HEK293T (cell line): Measurements from ENCODE around the gene ZNF609.

Experiments
- CTCF ChIA-PET: fragments of 350-600 bp; formaldehyde crosslinking; extraction: SDS; loops from one replicate; lab custom pipeline; 2021; ENCODE audit warnings: antibody characterized with exemption, inconsistent platforms; lab: Yijun Ruan, JAX
- POLR2A ChIA-PET: fragments of 350-600 bp; formaldehyde crosslinking; extraction: SDS; loops from one replicate; lab custom pipeline; 2020; ENCODE audit warnings: antibody characterized with exemption, inconsistent platforms; lab: Yijun Ruan, JAX
- DNase-seq: peaks from one replicate; pipeline ENCODE4 v3.0.0; 2012; ENCODE audit warnings: mixed read lengths; ENCODE audit errors: extremely low spot score
- ARNT ChIP-seq: fragments of 450-650 bp; IDR thresholded peaks from 2 replicates; pipeline ENCODE4 v1.6.1; 2017; ENCODE audit warnings: mild to moderate bottlenecking
- BHLHE40 ChIP-seq: fragments of 450-650 bp; IDR thresholded peaks from 2 replicates; pipeline ENCODE4 v1.6.1; 2016; ENCODE audit warnings: mild to moderate bottlenecking, moderate library complexity, borderline replicate concordance
- CTBP1 ChIP-seq: fragments of 450-650 bp; IDR thresholded peaks from 2 replicates; pipeline ENCODE4 v1.6.1; 2016; ENCODE audit warnings: borderline replicate concordance
- ELF4 ChIP-seq: fragments of 450-650 bp; IDR thresholded peaks from 2 replicates; pipeline ENCODE4 v1.6.1; 2017; ENCODE audit warnings: antibody characterized with exemption
- FOXA1 ChIP-seq: fragments of 450-650 bp; IDR thresholded peaks from 2 replicates; pipeline ENCODE4 v1.6.1; 2016; ENCODE audit warnings: mild to moderate bottlenecking
- FOXK2 ChIP-seq: fragments of 450-650 bp; IDR thresholded peaks from 2 replicates; pipeline ENCODE4 v1.6.1; 2016; ENCODE audit warnings: mild to moderate bottlenecking
- FOXM1 ChIP-seq: fragments of 450-650 bp; IDR thresholded peaks from 2 replicates; pipeline ENCODE4 v1.6.1; 2017; ENCODE audit warnings: mild to moderate bottlenecking, borderline replicate concordance
- HDGF ChIP-seq: fragments of 450-650 bp; IDR thresholded peaks from 2 replicates; pipeline ENCODE4 v1.6.1; 2017; ENCODE audit warnings: antibody characterized with exemption, borderline replicate concordance
- L3MBTL2 ChIP-seq: fragments of 450-650 bp; conservative IDR thresholded peaks from 2 replicates; pipeline ENCODE4 v1.6.1; 2016; ENCODE audit warnings: mild to moderate bottlenecking
- LEF1 ChIP-seq: fragments of 450-650 bp; IDR thresholded peaks from 2 replicates; pipeline ENCODE4 v1.6.1; 2017; ENCODE audit warnings: mild to moderate bottlenecking, borderline replicate concordance
- NFRKB ChIP-seq: fragments of 450-650 bp; IDR thresholded peaks from 2 replicates; pipeline ENCODE4 v1.6.1; 2016; ENCODE audit warnings: mild to moderate bottlenecking, moderate library complexity
- SP1 ChIP-seq: fragments of 450-650 bp; IDR thresholded peaks from 2 replicates; pipeline ENCODE4 v1.6.1; 2017
- SUZ12 ChIP-seq: fragments of 450-650 bp; IDR thresholded peaks from 2 replicates; pipeline ENCODE4 v1.6.1; 2016; ENCODE audit warnings: mild to moderate bottlenecking
- TARDBP ChIP-seq: fragments of 450-650 bp; IDR thresholded peaks from 2 replicates; pipeline ENCODE4 v1.6.1; 2016
- ZNF384 ChIP-seq: fragments of 450-650 bp; IDR thresholded peaks from 2 replicates; pipeline ENCODE4 v1.6.1; 2016
- TF ChIP-seq, protein P1 (sequence below): fragments of 450-650 bp; IDR thresholded peaks from 2 replicates; pipeline ENCODE4 v1.6.1; 2016

The ZNF609 gene

DNA sequence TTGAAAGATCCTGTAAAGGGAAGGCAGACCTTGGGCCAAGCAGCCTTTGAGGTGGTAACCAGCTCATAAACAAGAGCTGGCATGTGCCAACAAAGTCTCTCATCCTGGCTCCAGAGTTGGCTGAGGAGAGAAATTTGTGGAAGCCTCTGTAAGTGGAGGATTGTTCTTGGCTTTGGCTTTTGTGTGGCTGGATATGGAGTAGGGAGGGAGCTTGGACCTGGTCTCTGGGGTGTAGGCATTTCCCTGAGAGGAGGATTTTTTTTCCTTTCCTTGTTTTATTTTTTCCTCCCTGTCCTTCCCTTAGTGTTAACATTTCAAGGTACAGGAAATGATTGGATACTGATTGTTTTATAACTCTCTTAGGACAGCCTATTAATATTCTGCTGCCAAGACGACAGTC is 60.8 kb downstream of the ZNF609 start:
- no peak for TF ChIP-seq SP1
- TF ChIP-seq HDGF: no peak
- no peak for TF ChIP-seq ZNF384
- TF ChIP-seq BHLHE40: no peak
- TF ChIP-seq ARNT: no peak
- CTCF ChIA-PET: no interaction called here
- no peak for DNase-seq
- POLR2A ChIA-PET: interaction anchor here (0.6 kb wide), 1 partner anchor 15 kb away, joined by 3 read pairs; no protein-coding TSS in a partner anchor

GRCh38 chr15:64521726-64522164 is 61.4 kb downstream of the ZNF609 start:
- TF ChIP-seq FOXA1 (no peak), LEF1 (no peak), FOXK2 (no peak), ARNT (no peak), TARDBP (no peak), L3MBTL2 (no peak), FOXM1 (no peak), SP1 (no peak), HDGF (no peak), ZNF384 (no peak)
- TF ChIP-seq, protein P1, sequence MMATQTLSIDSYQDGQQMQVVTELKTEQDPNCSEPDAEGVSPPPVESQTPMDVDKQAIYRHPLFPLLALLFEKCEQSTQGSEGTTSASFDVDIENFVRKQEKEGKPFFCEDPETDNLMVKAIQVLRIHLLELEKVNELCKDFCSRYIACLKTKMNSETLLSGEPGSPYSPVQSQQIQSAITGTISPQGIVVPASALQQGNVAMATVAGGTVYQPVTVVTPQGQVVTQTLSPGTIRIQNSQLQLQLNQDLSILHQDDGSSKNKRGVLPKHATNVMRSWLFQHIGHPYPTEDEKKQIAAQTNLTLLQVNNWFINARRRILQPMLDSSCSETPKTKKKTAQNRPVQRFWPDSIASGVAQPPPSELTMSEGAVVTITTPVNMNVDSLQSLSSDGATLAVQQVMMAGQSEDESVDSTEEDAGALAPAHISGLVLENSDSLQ: no peak
- CTCF ChIA-PET: no interaction called here
- no peak for DNase-seq
- POLR2A ChIA-PET: no interaction called here

DNA sequence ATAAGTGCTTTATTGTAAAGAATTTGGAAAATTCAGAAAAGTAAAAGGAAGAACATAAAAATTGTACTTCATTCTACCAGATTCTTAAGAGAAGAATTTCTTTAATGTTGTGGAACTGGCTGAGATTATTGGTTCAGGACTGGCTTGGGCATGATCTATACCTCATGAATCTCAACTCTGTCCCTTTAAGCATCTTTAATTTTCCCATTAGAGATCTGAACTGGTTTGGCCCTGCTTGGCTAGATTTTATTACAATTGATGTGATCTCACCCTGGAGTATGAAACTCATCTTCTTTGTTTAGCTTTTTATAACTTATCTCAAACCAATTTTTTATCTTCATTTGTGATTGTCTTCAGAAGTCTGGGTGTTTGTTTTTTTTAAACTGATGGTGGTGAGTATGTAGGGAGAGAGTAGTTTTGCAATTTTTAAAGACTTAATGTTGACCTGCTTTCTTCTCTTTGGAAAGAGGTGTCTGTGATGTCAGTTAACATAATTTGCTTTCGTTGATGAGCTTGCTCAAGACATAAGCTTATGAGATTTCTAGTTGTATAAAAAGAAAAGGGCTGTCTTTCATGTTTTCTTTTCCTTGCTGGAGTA is 61.9 kb downstream of the ZNF609 start:
- DNase-seq: no peak
- POLR2A ChIA-PET: no interaction called here
- CTCF ChIA-PET: no interaction called here
- TF ChIP-seq TARDBP (no peak), ARNT (no peak), BHLHE40 (no peak), CTBP1 (no peak), NFRKB (no peak), SUZ12 (no peak), SP1 (no peak), ELF4 (no peak), FOXK2 (no peak), HDGF (no peak), L3MBTL2 (no peak), LEF1 (no peak)
- TF ChIP-seq, protein P1: no peak

GRCh38 chr15:64523240-64523639 is 62.9 kb downstream of the ZNF609 start:
- no peak for DNase-seq
- ChIA-PET CTCF (no interaction called here), POLR2A (no interaction called here)
- no peak for TF ChIP-seq FOXM1
- TF ChIP-seq CTBP1: no peak
- TF ChIP-seq FOXA1: no peak
- no peak for TF ChIP-seq L3MBTL2
- no peak for TF ChIP-seq LEF1
- no peak for TF ChIP-seq TARDBP
- TF ChIP-seq ELF4: no peak
- TF ChIP-seq NFRKB: no peak
- no peak for TF ChIP-seq ARNT
- no peak for TF ChIP-seq BHLHE40
- no peak for TF ChIP-seq SP1
- TF ChIP-seq ZNF384: no peak
- no peak for TF ChIP-seq FOXK2
- no peak for TF ChIP-seq SUZ12
- TF ChIP-seq, protein P1: no peak

DNA sequence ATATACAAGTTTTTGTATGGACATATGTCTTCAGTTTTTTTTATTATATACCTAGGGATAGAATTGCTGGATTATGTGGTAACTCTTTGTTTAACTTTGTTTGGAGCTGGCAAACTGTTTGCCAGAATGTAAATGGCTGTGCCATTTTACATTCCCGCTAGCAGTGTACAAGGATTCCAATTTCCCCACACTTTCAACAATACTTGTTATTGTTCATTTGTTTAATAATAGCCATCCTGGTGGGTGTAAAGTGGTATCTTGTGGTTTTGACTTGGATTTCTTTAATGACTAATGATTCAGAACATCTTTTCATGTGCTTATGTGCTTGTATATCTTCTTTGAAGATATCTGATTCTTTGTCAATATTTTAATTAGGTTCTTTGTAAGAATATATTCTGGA is 64.4 kb downstream of the ZNF609 start:
- ChIA-PET POLR2A (no interaction called here), CTCF (no interaction called here)
- no peak for DNase-seq
- no peak for TF ChIP-seq ZNF384
- TF ChIP-seq NFRKB: no peak
- TF ChIP-seq TARDBP: no peak
- no peak for TF ChIP-seq SUZ12
- TF ChIP-seq CTBP1: no peak
- no peak for TF ChIP-seq HDGF
- TF ChIP-seq L3MBTL2: no peak
- no peak for TF ChIP-seq FOXK2

DNA sequence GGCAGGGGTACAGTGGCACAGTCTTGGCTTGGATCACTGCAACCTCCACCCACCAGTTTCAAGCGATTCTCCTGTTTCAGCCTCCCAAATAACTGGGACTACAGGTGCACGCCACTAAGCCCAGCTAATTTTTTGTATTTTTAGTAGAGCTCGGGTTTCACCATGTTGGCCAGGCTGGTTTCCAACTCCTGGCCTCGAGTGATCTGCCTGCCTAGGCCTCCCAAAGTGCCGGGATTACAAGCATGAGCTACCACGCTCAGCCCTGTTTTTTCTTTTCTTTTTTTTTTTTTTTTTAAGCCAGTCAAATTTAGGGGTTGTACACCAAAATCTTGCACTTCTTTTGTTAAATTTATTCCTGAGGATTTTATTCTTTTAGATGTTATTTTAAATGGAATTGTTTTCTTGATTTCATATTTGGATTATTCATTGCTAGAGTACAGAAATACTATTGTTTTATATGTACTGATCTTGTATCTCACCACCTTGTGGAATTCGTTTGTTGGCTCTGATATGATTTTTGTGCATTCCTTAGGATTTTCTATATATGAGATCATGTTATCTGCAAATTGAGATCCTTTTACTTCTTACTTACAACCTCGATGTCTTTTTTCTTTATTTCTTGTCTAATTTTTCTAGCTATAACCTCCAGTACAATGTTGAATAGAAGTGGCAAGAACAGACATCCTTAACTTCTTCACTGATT is 65.6 kb downstream of the ZNF609 start:
- TF ChIP-seq L3MBTL2: 0 out of 2 replicates have a peak, but pooled peaks have one; percentile 13
- TF ChIP-seq, protein P1: no peak
- POLR2A ChIA-PET: no interaction called here
- no peak for DNase-seq
- CTCF ChIA-PET: interaction anchor here (0.6 kb wide), 1 partner anchor 895 kb away, joined by 3 read pairs; no protein-coding TSS in a partner anchor
